NOMO-1 treated with DMSO at 0.1 percent for 48 hours (cell line): ENCODE results near the gene IL6ST.
"Not testable (repeated sequence)": the region's sequence is repeated elsewhere in the genome, so short reads cannot be mapped to it uniquely, and the experiment has no call there.

Experiments
- DNase-seq: peaks from one replicate; lab custom pipeline; 2025; ENCODE audit not compliant: unreplicated experiment; lab: John Stamatoyannopoulos, UW

The IL6ST gene

DNA sequence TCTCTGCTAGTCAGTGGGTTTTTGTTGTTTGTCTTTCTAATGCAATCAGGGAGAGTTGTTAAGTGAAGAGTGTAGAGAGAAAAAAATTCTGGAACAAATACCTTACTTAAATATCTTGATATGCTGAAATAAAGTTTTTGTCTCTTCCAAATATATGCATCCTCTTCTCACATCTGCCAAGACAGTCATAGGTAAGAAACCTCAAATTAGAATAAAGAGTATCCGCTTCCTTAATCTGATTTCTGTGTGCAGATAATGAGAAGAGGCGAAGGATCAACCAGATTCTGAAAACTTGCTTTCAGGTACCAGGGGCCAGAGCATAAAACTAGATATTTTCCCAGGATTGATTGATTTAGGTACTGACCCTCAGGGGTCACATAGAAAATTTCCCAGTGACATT, 11.3 kb upstream of the IL6ST start:
- peak; percentile 30 for DNase-seq

DNA sequence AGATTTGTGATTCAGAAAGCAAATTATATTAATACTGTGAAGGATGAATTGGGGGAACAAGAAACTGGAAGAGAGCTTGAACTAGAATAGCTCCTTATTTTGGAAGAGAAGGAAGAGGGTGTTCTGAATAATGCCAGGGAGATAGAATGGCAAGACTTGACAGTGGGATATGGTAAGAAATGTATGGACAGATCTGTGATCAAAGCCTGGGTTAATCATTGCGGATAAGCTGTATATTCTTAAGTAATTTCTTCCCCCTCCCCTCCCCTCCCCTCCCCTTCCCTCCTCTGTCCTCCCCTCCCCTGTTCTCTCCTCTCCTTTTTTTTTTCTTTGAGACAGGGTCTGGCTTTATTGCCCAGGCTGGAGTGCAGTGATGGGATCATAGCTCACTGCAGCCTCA, 10.1 kb upstream of the IL6ST start:
- DNase-seq = no peak

DNA sequence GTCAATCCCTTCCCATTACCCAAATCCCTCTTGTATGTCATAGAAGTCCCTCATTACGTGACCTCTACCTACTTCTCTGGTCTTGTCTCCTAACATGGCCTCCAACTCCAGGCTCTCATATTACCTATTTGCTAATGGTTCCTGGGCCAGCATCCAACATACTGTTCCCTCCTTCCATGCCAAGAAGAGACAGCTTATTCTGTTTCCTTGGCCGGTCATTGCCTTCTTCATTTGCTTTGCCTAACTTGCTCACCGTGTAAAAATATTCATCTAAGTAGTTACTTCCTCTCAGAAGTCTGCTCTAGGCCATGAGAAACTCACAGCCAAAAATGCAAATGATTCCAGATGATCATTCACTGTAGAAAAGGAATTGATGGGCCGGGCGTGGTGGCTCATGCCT, 8.9 kb upstream of the IL6ST start:
- no peak for DNase-seq

DNA sequence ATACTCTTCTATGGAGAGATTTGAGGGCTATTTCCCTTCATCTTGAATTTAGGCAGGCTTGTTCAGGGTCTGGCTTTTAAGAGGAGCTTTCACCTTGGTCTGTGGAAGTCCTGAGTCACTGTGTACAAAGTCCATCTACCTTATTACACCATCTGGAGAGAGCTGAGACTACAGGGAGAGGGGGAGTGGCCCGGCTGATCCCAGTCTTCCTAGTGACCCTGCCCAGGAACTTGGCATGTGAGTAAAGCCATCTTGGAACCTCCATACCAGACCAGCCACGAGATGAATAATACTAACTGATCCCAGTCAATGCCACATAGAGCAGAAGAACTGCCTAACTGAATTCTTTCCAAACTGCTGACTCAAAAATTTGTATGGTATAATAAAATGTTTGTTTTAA, 8.4 kb upstream of the IL6ST start:
- DNase-seq = peak; percentile 27

DNA sequence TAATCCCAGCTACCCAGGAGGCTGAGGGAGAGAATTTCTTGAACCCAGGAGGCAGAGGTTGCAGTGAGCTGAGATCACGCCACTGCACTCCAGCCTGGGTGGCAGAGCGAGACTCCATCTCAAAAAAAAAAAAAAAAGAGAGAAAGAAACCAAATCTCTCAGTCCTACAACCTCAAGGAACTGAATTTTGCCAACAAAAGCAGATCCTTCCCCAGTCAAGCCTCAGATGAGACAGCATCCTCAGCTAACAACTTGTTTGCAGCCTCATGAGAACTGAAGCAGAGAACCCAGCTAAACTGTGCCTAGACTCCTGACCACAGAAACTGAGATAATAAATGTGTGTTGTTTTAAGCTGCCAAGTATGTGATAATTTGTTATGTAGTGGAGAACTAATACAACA, 7.5 kb upstream of the IL6ST start:
- no peak for DNase-seq

DNA sequence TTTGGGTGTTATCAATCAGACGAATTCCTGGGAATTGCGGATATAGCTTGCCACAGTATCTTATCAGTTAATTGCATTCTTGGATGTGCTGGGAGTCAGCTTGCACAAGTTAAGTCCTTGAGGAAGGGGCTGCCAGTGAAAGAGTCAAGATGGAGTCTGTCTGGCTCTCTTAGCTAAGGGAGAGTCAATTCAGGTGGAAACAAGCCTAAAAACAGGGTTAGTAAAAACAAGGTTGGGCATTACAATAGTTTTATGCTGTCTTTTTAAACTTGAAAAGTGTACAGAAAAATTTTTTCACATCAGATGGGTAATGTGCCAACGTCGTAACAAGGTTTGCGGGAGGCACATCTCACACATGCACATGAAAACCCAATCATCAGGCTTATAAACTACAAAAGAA, 5.5 kb upstream of the IL6ST start:
- DNase-seq = not testable (repeated sequence)

DNA sequence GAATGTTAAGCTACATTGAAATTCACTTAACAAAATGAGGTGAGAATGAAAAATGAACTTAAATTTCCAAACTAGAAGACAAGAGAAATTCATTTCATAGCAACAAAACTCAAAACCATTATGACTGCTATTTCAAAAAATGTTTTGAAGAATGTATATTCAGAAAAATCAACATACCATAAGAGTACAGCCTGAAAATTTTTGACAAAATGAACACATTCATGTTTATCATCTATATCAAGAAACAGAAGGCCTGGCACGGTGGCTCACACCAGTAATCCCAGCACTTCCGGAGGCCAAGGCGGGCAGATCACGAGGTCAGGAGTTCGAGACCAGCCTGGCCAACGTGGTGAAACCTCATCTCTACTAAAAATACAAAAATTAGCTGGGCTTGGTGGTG, 4.2 kb upstream of the IL6ST start:
- DNase-seq = no peak

DNA sequence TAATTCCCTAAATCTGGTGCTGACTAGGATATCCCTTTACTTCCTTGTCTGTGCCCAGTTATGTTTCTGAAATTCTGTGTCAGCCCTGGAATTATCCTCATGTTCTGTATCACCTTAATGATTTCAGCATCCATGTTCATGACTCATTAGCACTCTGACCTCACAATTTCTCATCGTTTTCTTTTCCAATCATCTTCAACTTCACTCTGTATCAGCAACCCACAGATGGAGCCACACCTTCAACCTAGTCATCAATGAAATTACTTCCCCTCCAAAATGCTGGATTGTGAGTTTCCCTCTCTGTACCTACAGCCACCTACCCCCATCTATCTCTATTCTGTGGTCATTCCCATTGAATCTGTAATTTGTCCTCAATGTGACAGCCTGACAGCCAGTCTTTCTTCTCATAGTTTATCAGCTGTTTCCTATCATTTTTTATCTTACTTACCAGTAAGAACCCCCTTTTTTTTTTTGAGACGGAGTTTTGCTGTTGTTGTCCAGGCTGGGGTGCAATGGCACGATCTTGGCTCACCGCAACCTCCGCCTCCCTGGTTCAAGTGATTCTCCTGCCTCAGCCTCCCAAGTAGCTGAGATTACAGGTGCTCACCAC, 3.1 kb upstream of the IL6ST start:
- peak; percentile 33 for DNase-seq

DNA sequence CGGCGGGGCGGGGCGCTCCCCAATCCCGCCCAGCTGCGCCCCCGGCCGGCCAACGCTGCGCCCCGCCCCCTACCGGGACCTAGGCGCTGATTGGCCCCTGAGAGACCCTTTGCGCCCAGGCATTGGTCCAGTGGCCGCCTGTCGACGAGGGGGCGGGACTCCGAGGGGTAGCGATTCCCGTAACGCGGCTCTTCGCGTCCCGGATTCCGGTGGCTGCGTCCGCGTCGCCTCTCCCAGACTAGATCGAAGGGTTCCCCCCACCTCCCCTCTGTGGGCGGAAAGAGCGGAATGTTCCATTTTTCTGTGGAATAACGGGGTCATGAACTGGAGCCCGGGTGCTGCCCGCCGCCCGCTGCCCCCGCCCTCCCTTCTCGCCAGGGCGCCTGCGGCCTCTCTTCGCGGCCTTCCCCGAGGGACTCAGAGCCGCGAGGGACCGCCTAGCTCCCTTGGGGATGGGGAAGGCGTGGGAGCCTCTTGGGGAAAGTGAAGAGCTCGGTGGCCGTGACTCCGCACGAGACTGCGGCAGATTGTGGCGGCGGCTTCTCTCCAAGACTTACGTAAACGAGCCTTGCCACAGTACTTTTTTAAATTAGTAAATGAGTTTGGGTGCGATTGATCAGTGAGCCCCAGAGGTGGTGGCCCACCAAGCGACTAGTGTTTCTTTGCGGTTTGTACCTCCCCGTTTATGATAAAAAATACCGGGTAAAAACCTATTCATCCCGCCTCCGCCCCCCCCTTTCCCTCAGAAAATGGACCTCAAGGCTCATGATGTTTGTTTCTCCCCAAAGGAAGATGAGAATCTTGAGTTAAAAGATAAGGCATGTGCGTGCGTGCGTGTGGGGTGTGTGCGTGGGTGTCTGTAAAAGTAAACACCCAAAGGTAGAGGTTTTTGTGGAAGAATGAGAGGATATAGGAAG, 493 bp upstream of the IL6ST start:
- peak; percentile 88 for DNase-seq

DNA sequence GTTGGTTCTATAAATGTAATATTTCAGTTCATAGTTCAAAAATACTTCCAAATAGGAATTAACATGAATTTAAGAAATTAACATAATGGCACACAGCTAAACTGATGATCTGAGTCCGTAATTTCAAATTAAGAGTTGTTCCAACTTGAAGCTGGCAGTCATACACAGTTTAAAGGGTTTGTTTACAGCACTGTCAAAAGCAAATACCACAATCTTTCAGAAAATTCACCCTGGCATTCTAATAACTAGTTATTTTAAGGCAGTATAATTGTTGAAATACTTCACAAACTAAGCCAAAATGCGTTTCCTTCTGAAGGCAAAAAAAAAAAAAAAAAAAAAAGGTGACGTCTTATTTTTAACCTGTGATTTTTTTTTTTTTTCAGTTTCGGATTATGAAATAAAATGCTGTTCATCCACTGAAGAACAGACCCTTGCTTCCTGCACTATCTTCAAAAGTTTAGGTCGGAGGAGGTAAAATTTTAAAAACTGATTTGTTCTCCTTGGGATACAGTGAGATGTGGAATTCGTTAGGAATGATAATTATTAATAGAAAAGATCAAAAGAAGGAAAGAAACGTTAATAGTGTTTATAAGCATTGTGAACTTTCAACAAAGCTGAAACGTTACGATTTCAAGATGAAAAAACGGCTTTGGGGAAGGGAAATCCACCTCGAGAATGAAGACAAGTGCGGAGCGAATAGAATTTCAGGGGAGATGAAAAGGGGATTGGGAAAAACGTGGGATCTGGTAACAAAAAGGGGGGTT, 850 bp downstream of the IL6ST start:
- peak; percentile 29 for DNase-seq

DNA sequence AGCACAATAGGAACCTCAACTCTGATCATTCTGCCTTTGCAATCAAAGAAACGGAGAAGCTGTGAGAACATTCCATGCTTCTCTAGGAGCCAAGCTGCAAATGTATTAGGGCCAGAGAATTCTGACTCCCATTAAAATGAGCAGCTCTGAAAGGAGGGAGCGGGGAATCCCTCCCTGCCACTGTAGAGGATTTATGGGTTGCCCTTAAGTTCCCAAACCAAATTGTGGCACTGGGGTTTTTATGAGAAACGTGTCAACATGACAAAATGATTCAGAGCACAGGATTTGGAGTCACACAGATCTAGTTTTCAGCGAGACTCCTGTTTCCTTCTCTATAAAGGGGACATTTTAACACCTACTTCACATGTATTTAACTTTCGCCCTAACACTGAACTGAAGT, 1.8 kb downstream of the IL6ST start:
- DNase-seq = no peak

DNA sequence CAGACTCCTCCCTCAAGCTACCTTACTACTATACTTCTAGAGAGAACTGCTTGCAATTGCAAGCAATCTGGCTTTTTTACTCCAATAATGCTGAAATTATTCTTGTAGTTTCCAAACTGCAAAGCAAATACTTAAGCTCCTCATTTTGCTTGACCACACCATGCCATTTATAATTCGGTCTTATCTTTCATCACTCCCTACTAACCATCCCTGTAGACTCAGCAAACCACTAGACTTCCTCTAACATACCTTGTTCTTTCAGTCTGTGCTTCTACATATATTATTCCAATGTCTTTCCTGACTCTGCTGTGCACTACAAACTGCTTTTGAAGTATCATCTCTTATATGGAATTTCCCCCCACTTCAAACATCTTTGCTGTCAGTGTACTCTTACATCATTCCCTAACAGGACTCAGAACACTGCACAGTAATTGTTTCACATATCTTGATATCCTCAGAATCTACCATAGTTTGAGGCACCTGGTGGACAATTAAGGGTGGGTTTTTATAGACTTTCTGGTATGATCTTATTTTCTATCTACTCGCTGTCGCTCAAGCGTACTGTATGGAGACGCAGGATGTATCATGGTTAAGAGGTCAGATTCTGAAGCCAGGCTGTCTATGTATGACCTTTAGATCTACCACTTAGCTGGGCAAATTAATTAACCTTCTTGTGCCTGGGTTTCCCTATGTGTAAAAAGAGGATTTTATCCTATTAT, 2.8 kb downstream of the IL6ST start:
- peak; percentile 33 for DNase-seq

DNA sequence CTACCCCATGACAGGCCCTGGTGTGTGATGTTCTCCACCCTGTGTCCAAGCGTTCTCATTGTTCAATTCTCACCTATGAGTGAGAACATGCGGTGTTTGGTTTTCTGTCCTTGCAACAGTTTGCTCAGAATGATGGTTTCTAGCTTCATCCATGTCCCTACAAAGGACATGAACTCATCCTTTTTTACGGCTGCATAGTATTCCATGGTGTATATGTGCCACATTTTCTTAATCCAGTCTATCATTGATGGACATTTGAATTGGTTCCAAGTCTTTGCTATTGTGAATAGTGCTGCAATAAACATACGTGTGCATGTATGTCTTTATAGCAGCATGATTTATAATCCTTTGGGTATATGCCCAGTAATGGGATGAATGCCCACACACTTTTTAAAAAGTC, 3.9 kb downstream of the IL6ST start:
- not testable (repeated sequence) for DNase-seq

DNA sequence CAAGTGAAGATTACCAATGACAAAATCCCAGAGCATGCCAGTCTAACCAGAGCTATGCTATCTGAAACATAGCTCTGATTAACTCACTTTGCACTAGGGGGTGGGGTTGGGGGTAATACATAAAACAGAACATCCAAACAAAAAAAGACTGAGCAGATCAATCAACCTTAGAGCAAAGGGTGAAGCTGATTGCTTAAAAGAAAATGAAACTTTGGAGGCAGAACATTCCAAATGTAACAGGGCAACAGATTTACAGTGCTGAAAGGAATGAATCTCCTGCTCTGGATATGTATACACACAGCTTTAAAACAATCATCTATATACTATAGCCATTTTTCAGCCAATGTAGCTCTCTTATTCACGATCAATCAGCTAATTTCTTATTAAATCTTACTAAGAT, 4.9 kb downstream of the IL6ST start:
- DNase-seq = no peak

DNA sequence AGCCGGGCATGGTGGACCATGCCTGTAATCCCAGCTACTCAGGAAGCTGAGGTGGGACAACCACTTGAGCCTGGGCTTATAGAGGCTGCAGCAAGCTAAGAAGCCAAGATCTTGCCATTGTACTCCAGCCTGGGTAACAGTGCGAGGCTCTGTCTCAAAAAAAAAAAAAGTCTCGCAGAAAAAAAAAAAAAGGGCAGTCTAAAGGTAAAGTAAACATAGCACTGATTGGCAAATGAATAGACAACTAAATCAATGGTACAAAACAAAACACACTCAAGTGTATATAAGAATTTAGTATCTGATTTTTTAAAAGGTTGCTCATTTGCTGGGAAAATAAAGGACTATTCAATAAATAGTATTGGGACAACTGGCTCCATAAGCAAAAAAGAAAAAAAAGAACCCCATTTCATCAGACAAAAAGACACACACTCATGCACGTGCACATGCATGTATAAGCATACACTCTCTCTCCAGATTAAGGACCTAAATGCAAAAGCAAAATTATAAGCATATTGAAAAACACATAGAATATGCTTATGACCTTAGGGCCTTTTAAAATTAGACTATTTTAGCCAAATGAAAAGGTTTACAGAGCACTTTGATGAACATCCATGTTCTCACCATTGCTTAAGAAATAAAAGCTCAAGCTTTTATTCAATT, 5.7 kb downstream of the IL6ST start:
- no peak for DNase-seq

DNA sequence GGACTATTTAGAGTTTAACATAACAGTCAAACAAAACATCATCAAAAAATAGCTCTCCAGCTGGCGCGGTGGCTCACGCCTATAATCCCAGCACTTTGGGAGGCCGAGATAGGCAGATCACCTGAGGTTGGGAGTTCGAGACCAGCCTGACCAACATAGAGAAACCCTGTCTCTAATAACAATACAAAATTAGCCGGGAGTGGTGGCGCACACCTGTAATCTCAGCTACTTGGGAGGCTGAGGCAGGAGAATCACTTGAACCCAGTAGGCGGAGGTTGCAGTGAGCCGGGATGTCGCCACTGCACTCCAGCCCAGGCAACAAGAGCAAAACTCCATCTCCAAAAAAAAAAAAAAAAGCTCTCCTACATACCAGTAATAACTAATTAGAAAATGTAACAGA, 6.3 kb downstream of the IL6ST start:
- DNase-seq = not testable (repeated sequence)

DNA sequence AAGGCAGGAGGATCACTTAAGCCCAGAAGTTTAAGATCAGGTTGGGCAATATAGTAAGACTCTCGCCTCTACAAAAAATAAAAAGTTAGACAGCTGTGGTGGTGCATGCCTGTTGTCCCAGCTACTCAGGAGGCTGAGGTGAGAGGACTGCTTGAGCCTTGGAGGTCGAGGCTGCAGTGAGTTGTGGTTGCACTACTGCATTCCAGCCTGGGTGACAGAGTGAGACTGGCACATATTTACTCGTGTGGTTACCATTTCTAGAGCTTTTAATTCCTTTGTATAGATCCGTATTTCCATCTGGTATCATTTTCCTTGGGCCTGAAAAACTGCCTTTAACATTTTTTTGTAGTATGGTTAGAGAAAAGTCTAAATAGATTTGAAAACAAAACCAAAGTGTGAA, 7.8 kb downstream of the IL6ST start:
- no peak for DNase-seq

DNA sequence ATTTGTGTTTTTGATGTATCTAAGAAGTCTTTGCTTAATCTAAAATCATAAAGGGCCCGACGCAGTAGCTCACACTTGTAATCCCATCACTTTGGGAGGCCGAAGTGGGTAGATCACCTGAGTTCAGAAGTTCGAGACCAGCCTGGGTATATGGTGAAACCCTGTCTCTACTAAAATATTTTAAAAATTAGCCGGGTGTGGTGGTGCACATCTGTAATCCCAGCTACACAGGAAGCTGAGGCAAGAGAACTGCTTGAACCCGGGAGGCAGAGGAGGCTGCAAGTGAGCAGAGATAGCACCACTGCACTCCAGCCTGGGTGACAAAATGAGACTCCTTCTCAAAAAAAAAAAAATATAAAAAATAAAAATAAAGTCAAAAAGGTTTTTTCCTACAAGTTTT, 9.6 kb downstream of the IL6ST start:
- DNase-seq = no peak

DNA sequence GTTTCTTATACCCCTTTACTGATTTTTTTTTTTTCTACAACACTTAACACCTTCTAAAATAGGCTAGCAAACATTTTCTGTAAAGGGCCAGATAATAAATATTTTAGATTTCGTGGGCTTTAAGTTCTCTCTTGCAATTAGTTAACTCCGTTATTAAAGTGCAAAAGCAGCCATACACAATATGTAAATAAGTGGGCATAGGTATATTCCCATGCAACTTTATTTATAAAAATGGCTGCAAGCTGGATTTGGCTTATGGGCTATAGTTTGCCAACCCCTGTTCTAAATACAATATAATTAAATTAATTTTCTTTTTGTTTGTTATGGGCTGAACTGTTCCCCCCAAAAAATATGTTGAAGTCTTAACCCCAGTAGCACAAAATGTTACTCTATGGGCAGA, 10.8 kb downstream of the IL6ST start:
- DNase-seq = no peak

DNA sequence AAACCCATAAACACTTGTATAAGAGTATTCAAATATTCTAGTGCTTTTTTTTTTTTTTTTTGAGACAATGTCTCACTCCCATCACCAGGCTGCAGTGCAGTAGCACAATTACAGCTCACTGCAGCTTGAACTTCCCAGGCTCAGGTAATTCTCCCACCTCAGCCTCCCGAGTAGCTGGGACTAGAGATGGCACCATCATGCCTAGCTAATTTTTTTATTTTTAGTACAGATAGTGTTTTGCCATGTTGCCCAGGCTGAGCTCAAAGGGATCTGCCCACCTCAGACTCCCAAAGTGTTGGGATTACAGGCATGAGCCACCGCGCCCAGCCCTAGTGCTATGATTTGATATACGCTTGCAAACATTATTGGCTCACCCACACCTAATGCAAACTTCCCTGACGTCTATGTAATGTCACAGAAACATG, 11.8 kb downstream of the IL6ST start:
- no peak for DNase-seq

DNA sequence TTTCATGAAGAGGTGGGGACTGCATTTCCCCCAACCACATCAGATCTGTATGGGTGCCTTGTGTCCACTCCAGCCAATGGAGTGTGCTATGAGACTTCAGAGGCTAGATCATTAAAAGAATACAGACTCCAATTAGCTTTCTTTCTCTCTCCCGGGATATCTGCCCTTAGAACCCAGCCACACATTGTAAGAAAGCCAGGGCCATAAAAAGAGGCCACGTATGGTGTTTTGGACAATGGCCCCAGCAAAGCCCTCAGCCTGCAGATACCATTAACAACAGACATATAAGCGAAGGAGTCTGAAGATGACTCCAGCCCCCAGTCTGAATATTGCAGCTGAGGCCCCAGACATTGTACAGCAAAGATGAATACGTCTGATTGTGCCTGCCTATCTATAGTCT, 21.5 kb downstream of the IL6ST start:
- no peak for DNase-seq
